GM15510 (cell line): ENCODE data around the gene TAF1B.
A peak's percentile ranks its signal among the peaks of the same experiment; 100 is the strongest.

Experiments used
- POLR2A ChIP-seq: IDR thresholded peaks from 3 replicates; pipeline ENCODE4 v1.6.1; 2011; ENCODE audit warnings: borderline replicate concordance; ENCODE audit not compliant: insufficient read length; ENCODE audit errors: extremely low read depth

TAF1B gene

GRCh38 chr2:9843229-9844035 is at the start of gene TAF1B:
Gene TAF1B, plus strand, starts transcription at chr2:9843474. Its CDS starts 68 bp downstream, at chr2:9843542.
- TF ChIP-seq POLR2A: peak; percentile 77

- TF ChIP-seq POLR2A: no peak
Observed at GRCh38 chr2:9793918-9794717, 49.2 kb upstream of the TAF1B start.

- no peak for TF ChIP-seq POLR2A
Observed at GRCh38 chr2:9795071-9795470, 48.2 kb upstream of the TAF1B start.

GRCh38 chr2:9796056-9797010 is 46.9 kb upstream of the TAF1B start:
- no peak for TF ChIP-seq POLR2A

GRCh38 chr2:9797086-9797485 is 46.2 kb upstream of the TAF1B start:
- no peak for TF ChIP-seq POLR2A

GRCh38 chr2:9797681-9798556 is 45.4 kb upstream of the TAF1B start:
- no peak for TF ChIP-seq POLR2A

- TF ChIP-seq POLR2A: no peak
Observed at GRCh38 chr2:9799011-9799596, 44.2 kb upstream of the TAF1B start.

GRCh38 chr2:9799729-9800632 is 43.3 kb upstream of the TAF1B start:
- no peak for TF ChIP-seq POLR2A

- TF ChIP-seq POLR2A: no peak
Observed at GRCh38 chr2:9800639-9800974, 42.7 kb upstream of the TAF1B start.

GRCh38 chr2:9800975-9801726 is 42.1 kb upstream of the TAF1B start:
- no peak for TF ChIP-seq POLR2A

GRCh38 chr2:9802576-9802993 is 40.7 kb upstream of the TAF1B start:
- no peak for TF ChIP-seq POLR2A
